ENCODE data around the gene CDS2. TPM values are rescaled to one million over a fixed set of nuclear protein-coding genes. Genes with fewer than 3 reads are reported as not detected.

The CDS2 gene
- total and polyA plus RNA-seq, 2 of the 13 experiments (the other 11 are each of a cell fraction or from before 2014, with no cell fraction given): 81.3 to 153 TPM

DNA sequence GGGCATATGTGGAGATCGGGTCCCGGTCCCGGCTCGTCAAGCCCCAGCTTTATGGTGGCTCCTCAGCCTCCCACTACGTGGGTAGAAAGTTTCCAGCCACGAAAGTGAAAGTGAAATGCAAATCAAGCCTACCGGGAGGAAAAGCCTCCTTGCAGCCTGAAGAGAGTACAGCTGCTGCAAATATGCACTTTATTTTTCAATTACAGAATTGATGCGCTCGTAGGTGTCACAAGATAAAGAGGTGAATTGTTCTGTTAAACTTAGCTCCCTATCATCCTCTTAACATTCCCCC is 6.7 kb upstream of the CDS2 start (continued):
- TF ChIP-seq, protein P1, sequence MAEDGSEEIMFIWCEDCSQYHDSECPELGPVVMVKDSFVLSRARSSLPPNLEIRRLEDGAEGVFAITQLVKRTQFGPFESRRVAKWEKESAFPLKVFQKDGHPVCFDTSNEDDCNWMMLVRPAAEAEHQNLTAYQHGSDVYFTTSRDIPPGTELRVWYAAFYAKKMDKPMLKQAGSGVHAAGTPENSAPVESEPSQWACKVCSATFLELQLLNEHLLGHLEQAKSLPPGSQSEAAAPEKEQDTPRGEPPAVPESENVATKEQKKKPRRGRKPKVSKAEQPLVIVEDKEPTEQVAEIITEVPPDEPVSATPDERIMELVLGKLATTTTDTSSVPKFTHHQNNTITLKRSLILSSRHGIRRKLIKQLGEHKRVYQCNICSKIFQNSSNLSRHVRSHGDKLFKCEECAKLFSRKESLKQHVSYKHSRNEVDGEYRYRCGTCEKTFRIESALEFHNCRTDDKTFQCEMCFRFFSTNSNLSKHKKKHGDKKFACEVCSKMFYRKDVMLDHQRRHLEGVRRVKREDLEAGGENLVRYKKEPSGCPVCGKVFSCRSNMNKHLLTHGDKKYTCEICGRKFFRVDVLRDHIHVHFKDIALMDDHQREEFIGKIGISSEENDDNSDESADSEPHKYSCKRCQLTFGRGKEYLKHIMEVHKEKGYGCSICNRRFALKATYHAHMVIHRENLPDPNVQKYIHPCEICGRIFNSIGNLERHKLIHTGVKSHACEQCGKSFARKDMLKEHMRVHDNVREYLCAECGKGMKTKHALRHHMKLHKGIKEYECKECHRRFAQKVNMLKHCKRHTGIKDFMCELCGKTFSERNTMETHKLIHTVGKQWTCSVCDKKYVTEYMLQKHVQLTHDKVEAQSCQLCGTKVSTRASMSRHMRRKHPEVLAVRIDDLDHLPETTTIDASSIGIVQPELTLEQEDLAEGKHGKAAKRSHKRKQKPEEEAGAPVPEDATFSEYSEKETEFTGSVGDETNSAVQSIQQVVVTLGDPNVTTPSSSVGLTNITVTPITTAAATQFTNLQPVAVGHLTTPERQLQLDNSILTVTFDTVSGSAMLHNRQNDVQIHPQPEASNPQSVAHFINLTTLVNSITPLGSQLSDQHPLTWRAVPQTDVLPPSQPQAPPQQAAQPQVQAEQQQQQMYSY (CRISPR knock-in tag; IDR thresholded peaks at IDR 0.05): no peak
- TF ChIP-seq ZMAT3 (CRISPR knock-in tag; conservative IDR thresholded peaks at IDR 0.05) (no peak), ARNT2 (CRISPR knock-in tag; IDR thresholded peaks at IDR 0.05; ENCODE audit: low read depth) (no peak), ESRRA (CRISPR knock-in tag; IDR thresholded peaks at IDR 0.05; ENCODE audit: low read depth) (peak; percentile 14; the same call in 1 of the 2 replicates), ZNF121 (CRISPR knock-in tag; IDR thresholded peaks at IDR 0.05) (no peak), ZNF282 (IDR thresholded peaks at IDR 0.05; ENCODE audit: partially characterized antibody) (no peak), ZNF326 (CRISPR knock-in tag; IDR thresholded peaks at IDR 0.05; ENCODE audit: borderline replicate concordance) (0 out of 2 replicates have a peak, but pooled peaks have one; percentile 68), ZNF724P (CRISPR knock-in tag; IDR thresholded peaks at IDR 0.05; ENCODE audit: borderline replicate concordance) (no peak), CAMTA2 (CRISPR knock-in tag; IDR thresholded peaks at IDR 0.05; ENCODE audit: borderline replicate concordance) (no peak; the same call in 1 of the 2 replicates), ZC3H4 (CRISPR knock-in tag; IDR thresholded peaks at IDR 0.05; ENCODE audit: borderline replicate concordance) (no peak), U2AF1 (optimal IDR thresholded peaks at IDR 0.05; ENCODE audit: low read depth, low read length) (no peak), KLF6 (CRISPR knock-in tag; IDR thresholded peaks at IDR 0.05) (no peak), CHD2 (IDR thresholded peaks at IDR 0.05; ENCODE audit: low read depth, low read length) (no peak), RBM22 (optimal IDR thresholded peaks at IDR 0.05; ENCODE audit: low read length) (peak; percentile 42), MTF2 (CRISPR knock-in tag; IDR thresholded peaks at IDR 0.05; ENCODE audit: borderline replicate concordance) (no peak)
- TF ChIP-seq, protein P2, sequence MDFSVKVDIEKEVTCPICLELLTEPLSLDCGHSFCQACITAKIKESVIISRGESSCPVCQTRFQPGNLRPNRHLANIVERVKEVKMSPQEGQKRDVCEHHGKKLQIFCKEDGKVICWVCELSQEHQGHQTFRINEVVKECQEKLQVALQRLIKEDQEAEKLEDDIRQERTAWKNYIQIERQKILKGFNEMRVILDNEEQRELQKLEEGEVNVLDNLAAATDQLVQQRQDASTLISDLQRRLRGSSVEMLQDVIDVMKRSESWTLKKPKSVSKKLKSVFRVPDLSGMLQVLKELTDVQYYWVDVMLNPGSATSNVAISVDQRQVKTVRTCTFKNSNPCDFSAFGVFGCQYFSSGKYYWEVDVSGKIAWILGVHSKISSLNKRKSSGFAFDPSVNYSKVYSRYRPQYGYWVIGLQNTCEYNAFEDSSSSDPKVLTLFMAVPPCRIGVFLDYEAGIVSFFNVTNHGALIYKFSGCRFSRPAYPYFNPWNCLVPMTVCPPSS (IDR thresholded peaks at IDR 0.05): no peak
- TF ChIP-seq, protein P3, sequence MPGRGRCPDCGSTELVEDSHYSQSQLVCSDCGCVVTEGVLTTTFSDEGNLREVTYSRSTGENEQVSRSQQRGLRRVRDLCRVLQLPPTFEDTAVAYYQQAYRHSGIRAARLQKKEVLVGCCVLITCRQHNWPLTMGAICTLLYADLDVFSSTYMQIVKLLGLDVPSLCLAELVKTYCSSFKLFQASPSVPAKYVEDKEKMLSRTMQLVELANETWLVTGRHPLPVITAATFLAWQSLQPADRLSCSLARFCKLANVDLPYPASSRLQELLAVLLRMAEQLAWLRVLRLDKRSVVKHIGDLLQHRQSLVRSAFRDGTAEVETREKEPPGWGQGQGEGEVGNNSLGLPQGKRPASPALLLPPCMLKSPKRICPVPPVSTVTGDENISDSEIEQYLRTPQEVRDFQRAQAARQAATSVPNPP (CRISPR knock-in tag; IDR thresholded peaks at IDR 0.05): peak; percentile 20; the same call in 1 of the 2 replicates
- TF ChIP-seq, protein P4, sequence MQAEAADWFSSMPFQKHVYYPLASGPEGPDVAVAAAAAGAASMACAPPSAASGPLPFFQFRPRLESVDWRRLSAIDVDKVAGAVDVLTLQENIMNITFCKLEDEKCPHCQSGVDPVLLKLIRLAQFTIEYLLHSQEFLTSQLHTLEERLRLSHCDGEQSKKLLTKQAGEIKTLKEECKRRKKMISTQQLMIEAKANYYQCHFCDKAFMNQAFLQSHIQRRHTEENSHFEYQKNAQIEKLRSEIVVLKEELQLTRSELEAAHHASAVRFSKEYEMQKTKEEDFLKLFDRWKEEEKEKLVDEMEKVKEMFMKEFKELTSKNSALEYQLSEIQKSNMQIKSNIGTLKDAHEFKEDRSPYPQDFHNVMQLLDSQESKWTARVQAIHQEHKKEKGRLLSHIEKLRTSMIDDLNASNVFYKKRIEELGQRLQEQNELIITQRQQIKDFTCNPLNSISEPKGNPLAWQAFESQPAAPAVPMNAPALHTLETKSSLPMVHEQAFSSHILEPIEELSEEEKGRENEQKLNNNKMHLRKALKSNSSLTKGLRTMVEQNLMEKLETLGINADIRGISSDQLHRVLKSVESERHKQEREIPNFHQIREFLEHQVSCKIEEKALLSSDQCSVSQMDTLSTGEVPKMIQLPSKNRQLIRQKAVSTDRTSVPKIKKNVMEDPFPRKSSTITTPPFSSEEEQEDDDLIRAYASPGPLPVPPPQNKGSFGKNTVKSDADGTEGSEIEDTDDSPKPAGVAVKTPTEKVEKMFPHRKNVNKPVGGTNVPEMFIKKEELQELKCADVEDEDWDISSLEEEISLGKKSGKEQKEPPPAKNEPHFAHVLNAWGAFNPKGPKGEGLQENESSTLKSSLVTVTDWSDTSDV (CRISPR knock-in tag; IDR thresholded peaks at IDR 0.05): no peak
- TF ChIP-seq, protein P5, sequence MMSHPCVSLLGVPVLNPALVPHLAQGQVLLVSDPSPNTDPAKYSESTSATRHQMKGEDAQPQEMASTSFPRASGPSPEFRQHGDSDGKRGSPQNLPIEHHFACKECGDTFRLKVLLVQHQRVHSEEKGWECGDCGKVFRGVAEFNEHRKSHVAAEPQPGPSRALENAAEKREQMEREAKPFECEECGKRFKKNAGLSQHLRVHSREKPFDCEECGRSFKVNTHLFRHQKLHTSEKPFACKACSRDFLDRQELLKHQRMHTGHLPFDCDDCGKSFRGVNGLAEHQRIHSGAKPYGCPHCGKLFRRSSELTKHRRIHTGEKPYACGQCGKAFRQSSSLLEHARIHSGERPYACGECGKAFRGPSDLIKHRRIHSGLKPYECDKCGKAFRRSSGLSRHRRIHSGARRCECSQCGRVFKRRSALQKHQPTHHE (CRISPR knock-in tag; IDR thresholded peaks at IDR 0.05; ENCODE audit: borderline replicate concordance): no peak
- TF ChIP-seq, protein P6, sequence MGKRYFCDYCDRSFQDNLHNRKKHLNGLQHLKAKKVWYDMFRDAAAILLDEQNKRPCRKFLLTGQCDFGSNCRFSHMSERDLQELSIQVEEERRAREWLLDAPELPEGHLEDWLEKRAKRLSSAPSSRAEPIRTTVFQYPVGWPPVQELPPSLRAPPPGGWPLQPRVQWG (CRISPR knock-in tag; IDR thresholded peaks at IDR 0.05; ENCODE audit: borderline replicate concordance, low read depth): no peak

Data from HepG2 (cell line).